GM12864 (cell line): Measurements from ENCODE around the gene PDE4D.

ENCODE experiments used
- DNase-seq: peaks from one replicate; pipeline ENCODE4 v3.0.0-alpha.2; 2011; ENCODE audit warnings: low read depth
- H3K4me3 ChIP-seq: 2 replicates; pipeline ENCODE4 v1.5.1; 2011; ENCODE audit warnings: mild to moderate bottlenecking, low read depth, low read length, control low read depth
- CTCF ChIP-seq: IDR thresholded peaks from 2 replicates; pipeline ENCODE4 v1.5.1; 2011; ENCODE audit warnings: low read depth, mild to moderate bottlenecking, moderate library complexity, low read length, control low read depth, inconsistent platforms; ENCODE audit errors: missing control alignments

PDE4D gene

GRCh38 chr5:58969795-58970194, 923.7 kb downstream of the PDE4D start:
- TF ChIP-seq CTCF: no peak
- no peak for DNase-seq
- H3K4me3 ChIP-seq: no peak overlapping the region

GRCh38 chr5:58969253-58969652, 924.3 kb downstream of the PDE4D start:
- TF ChIP-seq CTCF: no peak
- no peak for DNase-seq
- H3K4me3 ChIP-seq: no peak overlapping the region

GRCh38 chr5:58968350-58968749, 925.2 kb downstream of the PDE4D start:
- no peak for TF ChIP-seq CTCF
- no peak overlapping the region for H3K4me3 ChIP-seq
- DNase-seq: no peak

DNA sequence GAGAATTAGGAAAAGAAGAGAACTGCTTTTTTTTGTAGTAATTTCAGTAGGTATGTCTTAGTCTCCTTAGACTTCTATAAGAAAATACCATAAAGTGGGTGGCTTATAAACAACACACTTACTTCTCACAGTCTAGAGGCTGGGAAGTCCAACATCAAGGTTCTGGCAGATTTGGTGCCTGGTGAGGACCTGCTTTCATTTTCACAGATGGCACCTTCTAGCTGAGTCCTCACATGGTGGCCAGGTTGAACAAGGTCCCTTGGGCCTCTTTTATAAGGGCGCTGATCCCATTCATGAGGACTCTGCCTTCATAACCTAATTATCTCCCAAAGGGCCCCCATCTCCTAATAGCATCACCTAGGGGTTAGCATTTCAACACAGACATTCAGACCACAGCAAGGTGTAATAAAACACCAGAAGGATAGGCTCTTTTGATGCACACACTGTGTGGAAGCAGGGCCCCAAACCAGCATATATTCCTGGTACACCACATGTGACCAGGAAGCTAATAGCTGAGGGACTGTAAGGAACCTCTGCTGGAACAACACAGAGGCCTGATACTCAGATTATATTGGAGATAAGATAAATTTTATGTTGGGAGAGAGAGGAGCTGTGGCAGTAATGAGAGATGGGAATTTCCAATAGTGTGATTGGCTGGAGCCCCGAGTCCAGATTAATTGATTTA, 925.8 kb downstream of the PDE4D start:
- TF ChIP-seq CTCF: no peak
- no peak overlapping the region for H3K4me3 ChIP-seq
- no peak for DNase-seq

- peak; percentile 5 for TF ChIP-seq CTCF
- DNase-seq: no peak
Observed at GRCh38 chr5:58965677-58966414, 927.7 kb downstream of the PDE4D start.

DNA sequence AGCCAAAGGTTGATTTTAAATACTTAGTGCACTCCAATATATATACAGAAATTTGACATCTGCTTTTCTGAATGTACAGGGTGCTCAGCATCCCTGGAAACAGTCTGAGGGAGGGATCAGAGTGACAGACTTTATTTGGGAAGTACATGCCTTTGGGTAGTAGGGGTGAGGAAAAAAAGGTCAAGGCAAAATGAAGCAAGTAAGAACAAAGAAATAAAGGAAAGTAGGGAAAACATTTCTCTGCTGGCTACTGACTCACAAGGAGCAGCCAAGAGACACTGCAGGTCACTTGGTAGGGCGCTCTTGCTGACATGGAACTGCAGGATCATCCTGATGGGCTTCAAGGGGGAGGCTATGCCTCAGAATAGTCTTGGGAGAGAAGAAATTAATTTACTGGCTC, 929.7 kb downstream of the PDE4D start:
- no peak overlapping the region for H3K4me3 ChIP-seq
- no peak for DNase-seq
- no peak for TF ChIP-seq CTCF

More at GRCh38 chr5:58965677-58966414, 927.7 kb downstream of the PDE4D start:
- no peak overlapping the region for H3K4me3 ChIP-seq
